ENCODE measurements around the gene NOP14. TPM values are rescaled to one million over a fixed set of nuclear protein-coding genes. Genes with fewer than 3 reads are reported as not detected.
"Not testable (repeated sequence)": the region's sequence is repeated elsewhere in the genome, so short reads cannot be mapped to it uniquely, and the experiment has no call there.

NOP14 gene
- polyA plus RNA-seq, 1 of the 3 experiments (the other 2 are of a cell fraction): 9.8 TPM

- not testable (repeated sequence) for H3K27me3 ChIP-seq (ENCODE audit: insufficient read depth); H3K9ac ChIP-seq; H3K4me2 ChIP-seq; H3K9me3 ChIP-seq; H3K27ac ChIP-seq (ENCODE audit: low read depth in 2 of 2, low read length in 1 of 2); DNase-seq; H3K4me1 ChIP-seq (ENCODE audit: control insufficient read depth in 1 of 2, insufficient read depth in 2 of 2, low read depth in 1 of 2, low read length in 1 of 2); H3K4me3 ChIP-seq (ENCODE audit: low read depth in 2 of 2, low read length in 1 of 2); H2AFZ ChIP-seq (ENCODE audit: low read depth); H3K9me2 ChIP-seq
- peaks cover 43 to 71% of the 10 kb centered on the region in 2 experiments for H3K36me3 ChIP-seq (replicated peaks in 1 of 2; ENCODE audit: control insufficient read depth in 1 of 2, insufficient read depth in 2 of 2, low read length in 1 of 2)
- peaks cover 25% of the 10 kb centered on the region for H4K20me1 ChIP-seq (ENCODE audit: insufficient read depth)
- peaks cover 23% of the 10 kb centered on the region for H3F3A ChIP-seq (replicated peaks; ENCODE audit: insufficient read depth)
- peaks cover 36% of the 10 kb centered on the region for H3K79me2 ChIP-seq (ENCODE audit: insufficient read depth)
- TF ChIP-seq, protein P1, sequence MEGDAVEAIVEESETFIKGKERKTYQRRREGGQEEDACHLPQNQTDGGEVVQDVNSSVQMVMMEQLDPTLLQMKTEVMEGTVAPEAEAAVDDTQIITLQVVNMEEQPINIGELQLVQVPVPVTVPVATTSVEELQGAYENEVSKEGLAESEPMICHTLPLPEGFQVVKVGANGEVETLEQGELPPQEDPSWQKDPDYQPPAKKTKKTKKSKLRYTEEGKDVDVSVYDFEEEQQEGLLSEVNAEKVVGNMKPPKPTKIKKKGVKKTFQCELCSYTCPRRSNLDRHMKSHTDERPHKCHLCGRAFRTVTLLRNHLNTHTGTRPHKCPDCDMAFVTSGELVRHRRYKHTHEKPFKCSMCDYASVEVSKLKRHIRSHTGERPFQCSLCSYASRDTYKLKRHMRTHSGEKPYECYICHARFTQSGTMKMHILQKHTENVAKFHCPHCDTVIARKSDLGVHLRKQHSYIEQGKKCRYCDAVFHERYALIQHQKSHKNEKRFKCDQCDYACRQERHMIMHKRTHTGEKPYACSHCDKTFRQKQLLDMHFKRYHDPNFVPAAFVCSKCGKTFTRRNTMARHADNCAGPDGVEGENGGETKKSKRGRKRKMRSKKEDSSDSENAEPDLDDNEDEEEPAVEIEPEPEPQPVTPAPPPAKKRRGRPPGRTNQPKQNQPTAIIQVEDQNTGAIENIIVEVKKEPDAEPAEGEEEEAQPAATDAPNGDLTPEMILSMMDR (IDR thresholded peaks at IDR 0.05): peak; percentile 30; the same call in 1 of the 2 replicates
- WGBS (ENCODE audit: low lambda C conversion rate): 95% methylated on average over 34 of the region's 44 CpGs
- ChIA-PET CTCF (interaction anchor here (0.7 to 3.9 kb wide), 12 partner anchors 9 to 737 kb away, joined by 3 to 30 read pairs (median 4); no protein-coding TSS in a partner anchor), POLR2A (interaction anchor here (0.8 to 1.6 kb wide), 2 partner anchors 8 to 421 kb away, joined by 3 read pairs; partner anchors contain the start of gene GRK4)
Observed at GRCh38 chr4:2955186-2956044, 7.8 kb downstream of the NOP14 start.

- H3K4me2 ChIP-seq: no peak overlapping the region
- POLR2A ChIA-PET: interaction anchor here (1.6 kb wide), 1 partner anchor 9 kb away, joined by 3 read pairs; the partner anchor contains the start of gene GRK4
- no peaks in the 10 kb centered on the region for H3K9me3 ChIP-seq
- H3F3A ChIP-seq (replicated peaks; ENCODE audit: insufficient read depth): peaks cover 23% of the 10 kb centered on the region
- H3K4me1 ChIP-seq (ENCODE audit: control insufficient read depth in 1 of 2, insufficient read depth in 2 of 2, low read depth in 1 of 2, low read length in 1 of 2): no peaks in the 10 kb centered on the region
- 94% methylated on average over 32 of the region's 33 CpGs for WGBS (ENCODE audit: low lambda C conversion rate)
- H3K27me3 ChIP-seq (ENCODE audit: insufficient read depth): no peaks in the 10 kb centered on the region
- H3K79me2 ChIP-seq (ENCODE audit: insufficient read depth): peaks cover 27% of the 10 kb centered on the region
- no peak overlapping the region for H2AFZ ChIP-seq (ENCODE audit: low read depth)
- H3K4me3 ChIP-seq (ENCODE audit: low read depth in 2 of 2, low read length in 1 of 2): no peak overlapping the region
- H3K9ac ChIP-seq: no peak overlapping the region
- DNase-seq: peak; percentile 61
- CTCF ChIA-PET: interaction anchor here (0.6 to 3.9 kb wide), 14 partner anchors 8 to 734 kb away, joined by 3 to 30 read pairs (median 4); partner anchors contain the start of genes GRK4 and NOP14
- H3K27ac ChIP-seq (ENCODE audit: low read depth in 2 of 2, low read length in 1 of 2): no peak overlapping the region
- peaks cover 46 to 79% of the 10 kb centered on the region in 2 experiments for H3K36me3 ChIP-seq (replicated peaks in 1 of 2; ENCODE audit: control insufficient read depth in 1 of 2, insufficient read depth in 2 of 2, low read length in 1 of 2)
- H4K20me1 ChIP-seq (ENCODE audit: insufficient read depth): peaks cover 18% of the 10 kb centered on the region
- no peaks in the 10 kb centered on the region for H3K9me2 ChIP-seq
- TF ChIP-seq MXI1 (IDR thresholded peaks at IDR 0.05; ENCODE audit: low read depth, low read length) (no peak), REST (IDR thresholded peaks at IDR 0.05; ENCODE audit: low read depth, low read length) (no peak), TAF1 (IDR thresholded peaks at IDR 0.05; ENCODE audit: borderline replicate concordance, low read depth, low read length) (no peak), SIN3A (IDR thresholded peaks at IDR 0.05; ENCODE audit: borderline replicate concordance, low read depth, low read length) (no peak), GATA2 (CRISPR knock-in tag; IDR thresholded peaks at IDR 0.05) (no peak), SMC3 (IDR thresholded peaks at IDR 0.05; ENCODE audit: low read depth, low read length) (no peak)
- TF ChIP-seq, protein P2, sequence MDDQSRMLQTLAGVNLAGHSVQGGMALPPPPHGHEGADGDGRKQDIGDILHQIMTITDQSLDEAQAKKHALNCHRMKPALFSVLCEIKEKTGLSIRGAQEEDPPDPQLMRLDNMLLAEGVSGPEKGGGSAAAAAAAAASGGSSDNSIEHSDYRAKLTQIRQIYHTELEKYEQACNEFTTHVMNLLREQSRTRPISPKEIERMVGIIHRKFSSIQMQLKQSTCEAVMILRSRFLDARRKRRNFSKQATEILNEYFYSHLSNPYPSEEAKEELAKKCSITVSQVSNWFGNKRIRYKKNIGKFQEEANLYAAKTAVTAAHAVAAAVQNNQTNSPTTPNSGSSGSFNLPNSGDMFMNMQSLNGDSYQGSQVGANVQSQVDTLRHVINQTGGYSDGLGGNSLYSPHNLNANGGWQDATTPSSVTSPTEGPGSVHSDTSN (IDR thresholded peaks at IDR 0.05): no peak
- TF ChIP-seq, protein P3, sequence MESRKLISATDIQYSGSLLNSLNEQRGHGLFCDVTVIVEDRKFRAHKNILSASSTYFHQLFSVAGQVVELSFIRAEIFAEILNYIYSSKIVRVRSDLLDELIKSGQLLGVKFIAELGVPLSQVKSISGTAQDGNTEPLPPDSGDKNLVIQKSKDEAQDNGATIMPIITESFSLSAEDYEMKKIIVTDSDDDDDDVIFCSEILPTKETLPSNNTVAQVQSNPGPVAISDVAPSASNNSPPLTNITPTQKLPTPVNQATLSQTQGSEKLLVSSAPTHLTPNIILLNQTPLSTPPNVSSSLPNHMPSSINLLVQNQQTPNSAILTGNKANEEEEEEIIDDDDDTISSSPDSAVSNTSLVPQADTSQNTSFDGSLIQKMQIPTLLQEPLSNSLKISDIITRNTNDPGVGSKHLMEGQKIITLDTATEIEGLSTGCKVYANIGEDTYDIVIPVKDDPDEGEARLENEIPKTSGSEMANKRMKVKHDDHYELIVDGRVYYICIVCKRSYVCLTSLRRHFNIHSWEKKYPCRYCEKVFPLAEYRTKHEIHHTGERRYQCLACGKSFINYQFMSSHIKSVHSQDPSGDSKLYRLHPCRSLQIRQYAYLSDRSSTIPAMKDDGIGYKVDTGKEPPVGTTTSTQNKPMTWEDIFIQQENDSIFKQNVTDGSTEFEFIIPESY (IDR thresholded peaks at IDR 0.05; ENCODE audit: borderline replicate concordance, low read depth): no peak
- TF ChIP-seq, protein P4, sequence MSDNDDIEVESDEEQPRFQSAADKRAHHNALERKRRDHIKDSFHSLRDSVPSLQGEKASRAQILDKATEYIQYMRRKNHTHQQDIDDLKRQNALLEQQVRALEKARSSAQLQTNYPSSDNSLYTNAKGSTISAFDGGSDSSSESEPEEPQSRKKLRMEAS (IDR thresholded peaks at IDR 0.05; ENCODE audit: low read depth): no peak
- TF ChIP-seq, protein P5, sequence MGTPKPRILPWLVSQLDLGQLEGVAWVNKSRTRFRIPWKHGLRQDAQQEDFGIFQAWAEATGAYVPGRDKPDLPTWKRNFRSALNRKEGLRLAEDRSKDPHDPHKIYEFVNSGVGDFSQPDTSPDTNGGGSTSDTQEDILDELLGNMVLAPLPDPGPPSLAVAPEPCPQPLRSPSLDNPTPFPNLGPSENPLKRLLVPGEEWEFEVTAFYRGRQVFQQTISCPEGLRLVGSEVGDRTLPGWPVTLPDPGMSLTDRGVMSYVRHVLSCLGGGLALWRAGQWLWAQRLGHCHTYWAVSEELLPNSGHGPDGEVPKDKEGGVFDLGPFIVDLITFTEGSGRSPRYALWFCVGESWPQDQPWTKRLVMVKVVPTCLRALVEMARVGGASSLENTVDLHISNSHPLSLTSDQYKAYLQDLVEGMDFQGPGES (IDR thresholded peaks at IDR 0.05; ENCODE audit: low read depth, low read length): no peak
Observed at GRCh38 chr4:2954358-2955185, 8.6 kb downstream of the NOP14 start.

All from SK-N-SH (cell line).